Muscle layer of colon (tissue), 2 donors: Measurements from ENCODE around the gene PTCHD4.

Experiments
- H3K27ac ChIP-seq: one replicate; pipeline ENCODE4 v1.7.0; 2013; ENCODE audit warnings: low read depth, mild to moderate bottlenecking, low read length, moderate library complexity
- H3K27me3 ChIP-seq, 2 donors: one replicate each; pipeline ENCODE4 v1.7.0; 2013; ENCODE audit warnings: low read length in 2 of 2, mild to moderate bottlenecking in 2 of 2; ENCODE audit not compliant: insufficient read depth in 2 of 2, control insufficient read depth in 1 of 2
- H3K36me3 ChIP-seq: one replicate; pipeline ENCODE4 v1.7.0; 2013; ENCODE audit warnings: mild to moderate bottlenecking, low read length; ENCODE audit not compliant: insufficient read depth
- H3K4me1 ChIP-seq: one replicate; pipeline ENCODE4 v1.7.0; 2013; ENCODE audit warnings: mild to moderate bottlenecking, low read length; ENCODE audit not compliant: insufficient read depth
- H3K4me3 ChIP-seq, 2 donors: one replicate each; pipeline ENCODE4 v1.7.0; 2013; ENCODE audit warnings: low read length in 2 of 2, low read depth in 1 of 2, mild to moderate bottlenecking in 1 of 2, moderate library complexity in 1 of 2
- H3K9ac ChIP-seq: one replicate; pipeline ENCODE4 v1.7.0; 2013; ENCODE audit warnings: low read length
- H3K9me3 ChIP-seq: one replicate; pipeline ENCODE4 v1.7.0; 2013; ENCODE audit warnings: mild to moderate bottlenecking, low read length
- donor health status: abdominal sarcoma.
- donor health status: Adenocarcinoma of cecum.

The PTCHD4 gene

GRCh38 chr6:48111143-48111506 is at the start of gene PTCHD4:
Gene PTCHD4, minus strand, starts transcription at chr6:48111197. Its CDS starts 42,240 bp downstream, at chr6:48068957.
- Histone ChIP-seq H3K9me3 (no peaks in the 10 kb centered on the region), H3K9ac (no peak within 1 kb of the TSS), H3K27ac (no peak within 1 kb of the TSS), H3K4me3 (peak within 1 kb of the TSS in 1 of 2 donors; percentile 34), H3K27me3 (no peaks in the 10 kb centered on the region), H3K36me3 (no peaks in the 10 kb centered on the region), H3K4me1 (no peaks in the 10 kb centered on the region)

GRCh38 chr6:48151142-48151541 is 40.1 kb upstream of the PTCHD4 start:
- no peaks in the 10 kb centered on the region for H3K27me3 ChIP-seq
- no peak overlapping the region for H3K9ac ChIP-seq
- H3K36me3 ChIP-seq = no peaks in the 10 kb centered on the region
- no peaks in the 10 kb centered on the region for H3K4me1 ChIP-seq
- no peaks in the 10 kb centered on the region for H3K9me3 ChIP-seq
- no peak overlapping the region for H3K27ac ChIP-seq
- no peak overlapping the region for H3K4me3 ChIP-seq

GRCh38 chr6:48150701-48151100 is 39.7 kb upstream of the PTCHD4 start:
- Histone ChIP-seq H3K4me3 (no peak overlapping the region), H3K36me3 (no peaks in the 10 kb centered on the region), H3K9me3 (no peaks in the 10 kb centered on the region), H3K27me3 (no peaks in the 10 kb centered on the region), H3K27ac (no peak overlapping the region), H3K9ac (no peak overlapping the region), H3K4me1 (no peaks in the 10 kb centered on the region)

GRCh38 chr6:48147051-48147450 is 36.1 kb upstream of the PTCHD4 start:
- H3K9ac ChIP-seq = no peak overlapping the region
- H3K4me1 ChIP-seq = no peaks in the 10 kb centered on the region
- H3K4me3 ChIP-seq = no peak overlapping the region
- no peaks in the 10 kb centered on the region for H3K36me3 ChIP-seq
- H3K9me3 ChIP-seq = no peaks in the 10 kb centered on the region
- no peaks in the 10 kb centered on the region for H3K27me3 ChIP-seq
- H3K27ac ChIP-seq = no peak overlapping the region

- Histone ChIP-seq H3K9ac (no peak overlapping the region), H3K27ac (no peak overlapping the region)
These were observed 33.0 kb upstream of the PTCHD4 start for GRCh38 chr6:48144021-48144420.

GRCh38 chr6:48141975-48142374 is 31.0 kb upstream of the PTCHD4 start:
- H3K36me3 ChIP-seq = no peaks in the 10 kb centered on the region
- H3K4me1 ChIP-seq = no peaks in the 10 kb centered on the region
- no peaks in the 10 kb centered on the region for H3K9me3 ChIP-seq
- no peak overlapping the region for H3K27ac ChIP-seq
- H3K27me3 ChIP-seq = no peaks in the 10 kb centered on the region
- H3K4me3 ChIP-seq = no peak overlapping the region
- no peak overlapping the region for H3K9ac ChIP-seq

More at GRCh38 chr6:48144021-48144420, 33.0 kb upstream of the PTCHD4 start:
- H3K27me3 ChIP-seq = no peaks in the 10 kb centered on the region
- H3K4me1 ChIP-seq = no peaks in the 10 kb centered on the region
- H3K36me3 ChIP-seq = no peaks in the 10 kb centered on the region
- no peak overlapping the region for H3K4me3 ChIP-seq
- no peaks in the 10 kb centered on the region for H3K9me3 ChIP-seq

- H3K27ac ChIP-seq = no peak overlapping the region
- H3K4me3 ChIP-seq = no peak overlapping the region
- H3K9me3 ChIP-seq = no peaks in the 10 kb centered on the region
- no peaks in the 10 kb centered on the region for H3K36me3 ChIP-seq
- H3K4me1 ChIP-seq = no peaks in the 10 kb centered on the region
- no peak overlapping the region for H3K9ac ChIP-seq
- H3K27me3 ChIP-seq = no peaks in the 10 kb centered on the region
These were observed 29.0 kb upstream of the PTCHD4 start for GRCh38 chr6:48139818-48140614.

- H3K27me3 ChIP-seq = no peaks in the 10 kb centered on the region
- no peaks in the 10 kb centered on the region for H3K36me3 ChIP-seq
- no peak overlapping the region for H3K9ac ChIP-seq
These were observed 25.9 kb upstream of the PTCHD4 start for GRCh38 chr6:48136856-48137255.

GRCh38 chr6:48135323-48136084 is 24.5 kb upstream of the PTCHD4 start:
- Histone ChIP-seq H3K27ac (no peak overlapping the region), H3K4me3 (no peak overlapping the region), H3K27me3 (no peaks in the 10 kb centered on the region), H3K9me3 (no peaks in the 10 kb centered on the region), H3K4me1 (no peaks in the 10 kb centered on the region), H3K36me3 (no peaks in the 10 kb centered on the region), H3K9ac (no peak overlapping the region)

More at GRCh38 chr6:48136856-48137255, 25.9 kb upstream of the PTCHD4 start:
- H3K4me1 ChIP-seq = no peaks in the 10 kb centered on the region
- H3K4me3 ChIP-seq = no peak overlapping the region
- H3K27ac ChIP-seq = no peak overlapping the region
- no peaks in the 10 kb centered on the region for H3K9me3 ChIP-seq

- H3K9ac ChIP-seq = no peak overlapping the region
- H3K36me3 ChIP-seq = no peaks in the 10 kb centered on the region
- no peaks in the 10 kb centered on the region for H3K9me3 ChIP-seq
- H3K27ac ChIP-seq = no peak overlapping the region
- H3K27me3 ChIP-seq = no peaks in the 10 kb centered on the region
- no peak overlapping the region for H3K4me3 ChIP-seq
- H3K4me1 ChIP-seq = no peaks in the 10 kb centered on the region
These were observed 23.2 kb upstream of the PTCHD4 start for GRCh38 chr6:48134246-48134645.

- Histone ChIP-seq H3K4me1 (no peaks in the 10 kb centered on the region), H3K27ac (no peak overlapping the region), H3K9me3 (no peaks in the 10 kb centered on the region), H3K27me3 (no peaks in the 10 kb centered on the region), H3K4me3 (no peak overlapping the region), H3K36me3 (no peaks in the 10 kb centered on the region), H3K9ac (no peak overlapping the region)
These were observed 12.6 kb upstream of the PTCHD4 start for GRCh38 chr6:48123601-48124000.
